Breast epithelium (tissue), 3 donors: Measurements from ENCODE around the gene TNFRSF18.

Experiments
- POLR2AphosphoS5 ChIP-seq, 3 donors: sonication (generic); formaldehyde crosslinking; IDR thresholded peaks; one replicate each; pipeline ENCODE4 v1.6.1; 2017; ENCODE audit warnings: antibody characterized with exemption in 3 of 3
- TF ChIP-seq, protein P1 (sequence below), 3 donors: fragments of 450-650 bp; IDR thresholded peaks; one replicate each; pipeline ENCODE4 v1.5.1; 2016 to 2017; ENCODE audit warnings: antibody characterized with exemption in 3 of 3, mild to moderate bottlenecking in 3 of 3, moderate library complexity in 3 of 3

DNA sequence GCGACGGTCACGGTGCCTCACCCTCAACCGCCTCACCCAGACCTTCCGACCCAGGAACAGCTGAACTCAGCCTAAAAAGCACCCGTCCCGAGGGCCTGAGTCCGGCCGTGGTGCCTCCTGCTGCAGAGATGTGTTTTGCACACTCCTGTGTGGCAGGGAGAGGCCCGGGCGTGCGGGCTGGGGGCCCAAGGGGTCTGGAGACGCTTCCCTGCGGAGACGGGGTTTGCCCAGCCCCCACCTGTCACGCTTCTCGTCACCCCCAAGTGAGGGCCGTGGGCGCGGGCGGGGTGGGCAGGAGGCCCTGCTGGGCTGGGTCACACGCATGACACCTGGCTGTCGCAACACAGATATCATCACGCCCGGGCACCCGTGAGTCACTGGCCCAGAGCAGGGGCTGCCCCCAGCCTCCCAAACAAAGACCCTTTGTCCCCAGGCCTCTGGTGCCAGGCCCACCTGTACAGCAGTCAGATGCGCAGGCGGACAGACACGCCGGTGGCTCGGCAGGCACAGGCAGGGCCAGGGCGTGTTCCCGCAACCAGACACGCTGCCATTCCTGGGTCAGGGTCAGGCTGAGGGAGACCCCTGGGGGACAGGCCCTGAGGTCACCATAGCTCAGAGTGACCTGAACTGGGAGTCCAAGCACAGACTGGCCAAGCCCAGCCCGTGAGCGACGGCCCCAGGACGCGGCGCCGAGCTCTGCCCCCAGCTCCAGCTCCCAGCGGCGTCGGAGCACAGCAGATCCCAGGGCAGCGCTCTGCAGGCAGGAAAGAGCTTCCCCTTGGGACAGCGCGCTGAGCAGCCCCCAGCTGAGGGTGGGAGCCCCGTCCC, 31.7 kb upstream of the TNFRSF18 start:
- TF ChIP-seq, protein P1, sequence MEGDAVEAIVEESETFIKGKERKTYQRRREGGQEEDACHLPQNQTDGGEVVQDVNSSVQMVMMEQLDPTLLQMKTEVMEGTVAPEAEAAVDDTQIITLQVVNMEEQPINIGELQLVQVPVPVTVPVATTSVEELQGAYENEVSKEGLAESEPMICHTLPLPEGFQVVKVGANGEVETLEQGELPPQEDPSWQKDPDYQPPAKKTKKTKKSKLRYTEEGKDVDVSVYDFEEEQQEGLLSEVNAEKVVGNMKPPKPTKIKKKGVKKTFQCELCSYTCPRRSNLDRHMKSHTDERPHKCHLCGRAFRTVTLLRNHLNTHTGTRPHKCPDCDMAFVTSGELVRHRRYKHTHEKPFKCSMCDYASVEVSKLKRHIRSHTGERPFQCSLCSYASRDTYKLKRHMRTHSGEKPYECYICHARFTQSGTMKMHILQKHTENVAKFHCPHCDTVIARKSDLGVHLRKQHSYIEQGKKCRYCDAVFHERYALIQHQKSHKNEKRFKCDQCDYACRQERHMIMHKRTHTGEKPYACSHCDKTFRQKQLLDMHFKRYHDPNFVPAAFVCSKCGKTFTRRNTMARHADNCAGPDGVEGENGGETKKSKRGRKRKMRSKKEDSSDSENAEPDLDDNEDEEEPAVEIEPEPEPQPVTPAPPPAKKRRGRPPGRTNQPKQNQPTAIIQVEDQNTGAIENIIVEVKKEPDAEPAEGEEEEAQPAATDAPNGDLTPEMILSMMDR (IDR thresholded peaks at IDR 0.05): no peak
- TF ChIP-seq POLR2AphosphoS5 (IDR thresholded peaks at IDR 0.05): no peak
